Globus pallidus (tissue), 1 donor: ENCODE data around the gene CFAP97D1.

Experiments used
- DNase-seq: peaks from one replicate; pipeline ENCODE4 v3.0.0-alpha.2; 2015; ENCODE audit warnings: low spot score

Gene CFAP97D1

GRCh38 chr17:43780135-43780534 is at the start of gene CFAP97D1:
CFAP97D1 (plus strand) TSS chr17:43780435; CDS start chr17:43780463, 28 bp downstream.
- no peak for DNase-seq

- DNase-seq: no peak
Measured at GRCh38 chr17:43732958-43733357, 47.3 kb upstream of the CFAP97D1 start.

GRCh38 chr17:43733956-43734355 is 46.3 kb upstream of the CFAP97D1 start:
- no peak for DNase-seq

GRCh38 chr17:43734376-43734775 is 45.9 kb upstream of the CFAP97D1 start:
- DNase-seq: no peak

GRCh38 chr17:43736389-43736788 is 43.8 kb upstream of the CFAP97D1 start:
- DNase-seq: no peak

GRCh38 chr17:43737722-43738121 is 42.5 kb upstream of the CFAP97D1 start:
- no peak for DNase-seq

- DNase-seq: no peak
Measured at GRCh38 chr17:43740541-43740940, 39.7 kb upstream of the CFAP97D1 start.

GRCh38 chr17:43741636-43742035 is 38.6 kb upstream of the CFAP97D1 start:
- DNase-seq: no peak

- no peak for DNase-seq
Measured at GRCh38 chr17:43745541-43745940, 34.7 kb upstream of the CFAP97D1 start.

- DNase-seq: no peak
Measured at GRCh38 chr17:43750153-43750552, 30.1 kb upstream of the CFAP97D1 start.

- no peak for DNase-seq
Measured at GRCh38 chr17:43753493-43754129, 26.6 kb upstream of the CFAP97D1 start.

GRCh38 chr17:43754947-43755346 is 25.3 kb upstream of the CFAP97D1 start:
- no peak for DNase-seq

GRCh38 chr17:43755389-43755875 is 24.8 kb upstream of the CFAP97D1 start:
- DNase-seq: no peak

- DNase-seq: no peak
Measured at GRCh38 chr17:43756201-43756600, 24.0 kb upstream of the CFAP97D1 start.

- no peak for DNase-seq
Measured at GRCh38 chr17:43757171-43757660, 23.0 kb upstream of the CFAP97D1 start.

GRCh38 chr17:43758086-43758485 is 22.1 kb upstream of the CFAP97D1 start:
- no peak for DNase-seq

GRCh38 chr17:43758497-43759174 is 21.6 kb upstream of the CFAP97D1 start, which contains the start of gene SOST:
SOST (minus strand) TSS chr17:43758791; CDS start chr17:43758741, 50 bp downstream.
- no peak for DNase-seq

- no peak for DNase-seq
Measured at GRCh38 chr17:43759836-43760235, 20.4 kb upstream of the CFAP97D1 start.

GRCh38 chr17:43760254-43760852 is 19.9 kb upstream of the CFAP97D1 start:
- DNase-seq: peak; percentile 86

- no peak for DNase-seq
Measured at GRCh38 chr17:43766413-43767052, 13.7 kb upstream of the CFAP97D1 start.

- no peak for DNase-seq
Measured at GRCh38 chr17:43767053-43767712, 13.1 kb upstream of the CFAP97D1 start.

- DNase-seq: no peak
Measured at GRCh38 chr17:43767713-43768059, 12.5 kb upstream of the CFAP97D1 start.
